ENCODE data around the gene MAP3K15. TPM values are rescaled to one million over a fixed set of nuclear protein-coding genes. Genes with fewer than 3 reads are reported as not detected.

Gene MAP3K15
- total RNA-seq, 1 experiment from 2014 or later = 1.3 TPM

DNA sequence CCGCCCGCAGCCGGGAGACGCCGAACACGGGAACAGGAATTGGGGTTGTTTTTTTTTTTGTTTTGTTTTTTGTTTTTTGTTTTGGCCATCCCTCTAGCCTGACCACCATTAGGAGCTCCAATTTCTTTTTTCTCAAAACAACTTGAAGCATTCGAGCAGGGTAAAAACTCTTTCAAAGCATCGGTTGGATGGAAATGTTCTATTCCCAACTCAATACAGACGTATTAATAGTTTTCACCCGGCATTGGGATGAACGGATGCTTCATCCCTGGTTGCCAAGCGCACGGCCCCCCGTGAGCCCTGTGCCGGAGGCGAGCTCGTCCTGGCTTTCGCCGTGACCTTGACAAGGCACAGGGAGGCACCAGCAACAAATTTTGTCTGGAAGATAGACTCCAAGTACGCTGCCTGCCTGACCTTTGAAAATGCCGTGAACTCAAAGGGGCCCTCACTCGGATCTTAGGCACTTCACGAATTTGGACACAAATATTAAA is 352 bp upstream of the MAP3K15 start:
- Histone ChIP-seq H3K9ac (ENCODE audit: low read length) (no peak overlapping the region), H3K36me3 (ENCODE audit: control insufficient read depth in 1 of 2, insufficient read depth in 2 of 2, low read length in 2 of 2) (no peaks in the 10 kb centered on the region), H3K4me2 (ENCODE audit: low read length) (peak overlapping the region; percentile 68), H3K9me2 (ENCODE audit: insufficient read depth) (no peaks in the 10 kb centered on the region), H3K27ac (ENCODE audit: low read depth, low read length) (no peak overlapping the region), H3K79me2 (ENCODE audit: insufficient read depth, low read length) (no peaks in the 10 kb centered on the region), H3K4me3 (replicated peaks in 1 of 2; ENCODE audit: low read depth in 1 of 2, low read length in 2 of 2) (peak overlapping the region; percentile 32 to 51), H3K4me1 (ENCODE audit: control insufficient read depth in 1 of 2, insufficient read depth in 2 of 2, low read length in 2 of 2) (no peaks in the 10 kb centered on the region; a peak in 1 of 4 replicates), H2AFZ (ENCODE audit: low read depth, low read length, poor library complexity, severe bottlenecking) (no peak overlapping the region), H3K27me3 (ENCODE audit: insufficient read depth, low read length) (no peaks in the 10 kb centered on the region; the same call in 1 of the 2 replicates), H4K20me1 (ENCODE audit: insufficient read depth) (no peaks in the 10 kb centered on the region), H3K9me3 (ENCODE audit: control insufficient read depth in 1 of 2, insufficient read depth in 1 of 2, low read depth in 1 of 2, low read length in 2 of 2) (no peaks in the 10 kb centered on the region)
- no TSS peak for BruUV-seq (replicated peaks)
- intact Hi-C loops (cut with micrococcal nuclease) = loop anchor here (5.0 kb wide), 1 partner anchor 133 kb away; no protein-coding TSS in a partner anchor
- POLR2A ChIA-PET = no interaction called here
- peak; percentile 19 for ATAC-seq
- TF ChIP-seq, protein P1, sequence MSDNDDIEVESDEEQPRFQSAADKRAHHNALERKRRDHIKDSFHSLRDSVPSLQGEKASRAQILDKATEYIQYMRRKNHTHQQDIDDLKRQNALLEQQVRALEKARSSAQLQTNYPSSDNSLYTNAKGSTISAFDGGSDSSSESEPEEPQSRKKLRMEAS (IDR thresholded peaks at IDR 0.05) = no peak
- TF ChIP-seq, protein P2, sequence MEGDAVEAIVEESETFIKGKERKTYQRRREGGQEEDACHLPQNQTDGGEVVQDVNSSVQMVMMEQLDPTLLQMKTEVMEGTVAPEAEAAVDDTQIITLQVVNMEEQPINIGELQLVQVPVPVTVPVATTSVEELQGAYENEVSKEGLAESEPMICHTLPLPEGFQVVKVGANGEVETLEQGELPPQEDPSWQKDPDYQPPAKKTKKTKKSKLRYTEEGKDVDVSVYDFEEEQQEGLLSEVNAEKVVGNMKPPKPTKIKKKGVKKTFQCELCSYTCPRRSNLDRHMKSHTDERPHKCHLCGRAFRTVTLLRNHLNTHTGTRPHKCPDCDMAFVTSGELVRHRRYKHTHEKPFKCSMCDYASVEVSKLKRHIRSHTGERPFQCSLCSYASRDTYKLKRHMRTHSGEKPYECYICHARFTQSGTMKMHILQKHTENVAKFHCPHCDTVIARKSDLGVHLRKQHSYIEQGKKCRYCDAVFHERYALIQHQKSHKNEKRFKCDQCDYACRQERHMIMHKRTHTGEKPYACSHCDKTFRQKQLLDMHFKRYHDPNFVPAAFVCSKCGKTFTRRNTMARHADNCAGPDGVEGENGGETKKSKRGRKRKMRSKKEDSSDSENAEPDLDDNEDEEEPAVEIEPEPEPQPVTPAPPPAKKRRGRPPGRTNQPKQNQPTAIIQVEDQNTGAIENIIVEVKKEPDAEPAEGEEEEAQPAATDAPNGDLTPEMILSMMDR (IDR thresholded peaks at IDR 0.05 in 2 of 3, conservative IDR thresholded peaks at IDR 0.05 in 1 of 3; ENCODE audit: borderline replicate concordance in 1 of 3, insufficient read depth in 1 of 3, low read depth in 2 of 3, low read length in 2 of 3) = peak in 2 of 3 experiments; percentile 7 to 17; a peak in 1 of 6 replicates
- CTCF ChIA-PET = interaction anchor here (1.2 to 1.9 kb wide), 2 partner anchors 20 to 133 kb away, joined by 4 to 6 read pairs; no protein-coding TSS in a partner anchor
- RAD21 ChIA-PET (ENCODE audit: low non-redundant PET in 1 of 2, low total read pairs in 2 of 2, uncharacterized antibody in 2 of 2, unreplicated experiment in 2 of 2) = no interaction called here
- no peak for DNase-seq (ENCODE audit: low read depth, low spot score)

DNA sequence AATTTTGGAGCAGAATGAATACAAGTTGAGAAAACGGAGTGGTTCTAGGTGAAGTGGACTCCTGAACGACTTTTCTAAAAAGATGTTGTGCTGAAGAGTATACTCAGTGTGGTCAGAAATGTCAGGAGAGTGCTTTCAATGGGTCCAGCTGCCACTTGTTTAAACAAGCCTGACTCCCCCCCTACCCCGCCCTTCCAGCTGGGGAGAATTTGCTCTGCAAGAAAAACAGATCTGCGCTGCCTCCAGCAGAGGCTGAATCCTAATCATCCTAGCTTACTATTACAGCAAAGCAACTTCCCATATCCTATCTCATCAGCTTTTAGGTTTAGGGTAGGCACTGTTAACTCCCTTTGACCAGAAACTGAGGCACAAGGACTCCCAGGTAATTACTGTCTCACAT is 1.9 kb downstream of the MAP3K15 start:
- POLR2A ChIA-PET = no interaction called here
- no TSS peak for BruUV-seq (replicated peaks)
- H3K4me2 ChIP-seq (ENCODE audit: low read length) = no peak overlapping the region
- CTCF ChIA-PET = no interaction called here
- DNase-seq (ENCODE audit: low read depth, low spot score) (no peak), ATAC-seq (no peak)
- no peak for TF ChIP-seq EGR1 (IDR thresholded peaks at IDR 0.05; ENCODE audit: low read depth)
- TF ChIP-seq FOSL1 (IDR thresholded peaks at IDR 0.05; ENCODE audit: low read depth) = no peak
- TF ChIP-seq TCF7L2 (IDR thresholded peaks at IDR 0.05; ENCODE audit: borderline replicate concordance, extremely low read depth, insufficient read depth, insufficient read length) = no peak
- no peak for TF ChIP-seq ZFX (IDR thresholded peaks at IDR 0.05)
- TF ChIP-seq, protein P3, sequence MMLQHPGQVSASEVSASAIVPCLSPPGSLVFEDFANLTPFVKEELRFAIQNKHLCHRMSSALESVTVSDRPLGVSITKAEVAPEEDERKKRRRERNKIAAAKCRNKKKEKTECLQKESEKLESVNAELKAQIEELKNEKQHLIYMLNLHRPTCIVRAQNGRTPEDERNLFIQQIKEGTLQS (IDR thresholded peaks at IDR 0.05) = no peak
- TF ChIP-seq YY1 (IDR thresholded peaks at IDR 0.05; ENCODE audit: extremely low read depth, insufficient replicate concordance, low read depth, low read length) = no peak
- no peak for TF ChIP-seq EZH2 (IDR thresholded peaks at IDR 0.05)
- no peak for TF ChIP-seq JUND (IDR thresholded peaks at IDR 0.05)
- TF ChIP-seq, protein P2 (IDR thresholded peaks at IDR 0.05 in 2 of 3, conservative IDR thresholded peaks at IDR 0.05 in 1 of 3; ENCODE audit: borderline replicate concordance in 1 of 3, insufficient read depth in 1 of 3, low read depth in 2 of 3, low read length in 2 of 3) = no peak
- no peak for TF ChIP-seq RAD21 (IDR thresholded peaks at IDR 0.05; ENCODE audit: low read depth)
- no peak for TF ChIP-seq ELF1 (IDR thresholded peaks at IDR 0.05; ENCODE audit: borderline replicate concordance, low read depth)
- no peak for TF ChIP-seq POLR2A (IDR thresholded peaks at IDR 0.05; ENCODE audit: borderline replicate concordance, extremely low read depth, insufficient read depth, insufficient read length)
- no peaks in the 10 kb centered on the region; a peak in 1 of 4 replicates for H3K4me1 ChIP-seq (ENCODE audit: control insufficient read depth in 1 of 2, insufficient read depth in 2 of 2, low read length in 2 of 2)
- no peaks in the 10 kb centered on the region for H3K36me3 ChIP-seq (ENCODE audit: control insufficient read depth in 1 of 2, insufficient read depth in 2 of 2, low read length in 2 of 2)
- H4K20me1 ChIP-seq (ENCODE audit: insufficient read depth) = no peaks in the 10 kb centered on the region
- no peaks in the 10 kb centered on the region for H3K9me2 ChIP-seq (ENCODE audit: insufficient read depth)
- no peaks in the 10 kb centered on the region; the same call in 1 of the 2 replicates for H3K27me3 ChIP-seq (ENCODE audit: insufficient read depth, low read length)
- H3K9me3 ChIP-seq (ENCODE audit: control insufficient read depth in 1 of 2, insufficient read depth in 1 of 2, low read depth in 1 of 2, low read length in 2 of 2) = no peaks in the 10 kb centered on the region
- H2AFZ ChIP-seq (ENCODE audit: low read depth, low read length, poor library complexity, severe bottlenecking) = no peak overlapping the region
- H3K9ac ChIP-seq (ENCODE audit: low read length) = no peak overlapping the region
- no peaks in the 10 kb centered on the region for H3K79me2 ChIP-seq (ENCODE audit: insufficient read depth, low read length)
- intact Hi-C loops (cut with micrococcal nuclease) = no loop called here
- RAD21 ChIA-PET (ENCODE audit: low non-redundant PET in 1 of 2, low total read pairs in 2 of 2, uncharacterized antibody in 2 of 2, unreplicated experiment in 2 of 2) = no interaction called here
- H3K4me3 ChIP-seq (replicated peaks in 1 of 2; ENCODE audit: low read depth in 1 of 2, low read length in 2 of 2) = no peak overlapping the region
- no peak overlapping the region for H3K27ac ChIP-seq (ENCODE audit: low read depth, low read length)

All from HCT116 (cell line).